Brain microvascular endothelial cell (primary cell): ENCODE measurements around the gene DBI.

Experiments used
- DNase-seq: peaks from one replicate; pipeline ENCODE4 v3.0.0-alpha.2; 2020
- H3K27ac ChIP-seq: fragments of 250-450 bp; sonication (Bioruptor Pico); 2 replicates; pipeline ENCODE4 v1.5.1; 2020; ENCODE audit warnings: mild to moderate bottlenecking, moderate library complexity
- H3K27me3 ChIP-seq: fragments of 250-450 bp; sonication (Bioruptor Pico); replicated peaks from 2 replicates; pipeline ENCODE4 v1.5.1; 2020; ENCODE audit warnings: mild to moderate bottlenecking
- H3K36me3 ChIP-seq: fragments of 250-450 bp; sonication (Bioruptor Pico); replicated peaks from 2 replicates; pipeline ENCODE4 v1.5.1; 2020; ENCODE audit warnings: mild to moderate bottlenecking
- H3K4me3 ChIP-seq: 2 replicates; pipeline ENCODE4 v1.5.1; 2011; ENCODE audit warnings: low read depth, mild to moderate bottlenecking, control low read depth, low read length, moderate library complexity
- CTCF ChIP-seq: IDR thresholded peaks from 2 replicates; pipeline ENCODE4 v1.5.1; 2011; ENCODE audit warnings: low read depth, mild to moderate bottlenecking, moderate library complexity, low read length, control low read depth, inconsistent platforms; ENCODE audit errors: missing control alignments
- in situ Hi-C: cut with HindIII; loops from 2 replicates; pipeline ENCODE4 v1.10.0; 2017; ENCODE audit warnings: low sequenced_read_pairs, low pct_ligation_motif_present

The DBI gene

GRCh38 chr2:119376810-119377209, 10.0 kb downstream of the DBI start:
- no peak overlapping the region for H3K4me3 ChIP-seq
- DNase-seq, result no peak
- H3K36me3 ChIP-seq, result peaks cover 22% of the 10 kb centered on the region
- in situ Hi-C loops, result no loop called here
- H3K27ac ChIP-seq, result no peak overlapping the region
- TF ChIP-seq CTCF, result no peak
- H3K27me3 ChIP-seq, result no peaks in the 10 kb centered on the region

DNA sequence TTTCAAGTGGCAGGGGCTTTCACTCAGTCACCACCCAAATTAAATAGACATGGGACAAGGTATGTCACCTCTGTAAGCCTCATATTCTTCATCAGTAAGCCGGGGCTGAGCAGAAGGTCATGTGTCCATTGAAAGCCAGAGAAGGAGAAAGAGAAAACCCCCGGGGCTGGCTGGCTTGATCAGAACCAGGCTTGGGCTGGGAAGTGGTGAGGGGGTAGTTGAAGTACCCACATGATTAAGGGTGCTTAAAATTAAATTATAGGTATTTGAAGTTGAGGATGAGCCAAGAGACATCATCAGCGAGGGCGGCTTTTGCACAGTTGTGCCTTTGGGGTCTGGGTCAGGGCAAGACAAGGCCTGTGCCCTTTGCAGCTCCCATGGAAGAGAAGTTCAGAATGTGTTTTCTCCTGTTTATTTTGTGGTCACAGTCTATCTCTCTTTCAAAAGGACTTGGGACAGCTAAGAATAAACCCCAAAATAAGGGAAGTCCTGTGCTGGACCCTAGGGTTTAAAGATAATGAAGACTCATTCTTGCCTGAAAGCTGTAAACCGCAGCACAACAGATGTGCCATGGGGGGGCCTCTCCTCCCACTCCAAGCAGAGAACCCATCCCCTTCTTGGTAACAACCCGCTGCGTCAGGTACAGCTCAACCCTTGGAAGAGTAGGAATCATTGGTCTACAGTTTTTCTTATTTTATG, 10.7 kb downstream of the DBI start:
- peaks cover 15% of the 10 kb centered on the region for H3K36me3 ChIP-seq
- no peak for DNase-seq
- no peak overlapping the region for H3K4me3 ChIP-seq
- no peaks in the 10 kb centered on the region for H3K27me3 ChIP-seq
- in situ Hi-C loops, result no loop called here
- no peak overlapping the region for H3K27ac ChIP-seq
- TF ChIP-seq CTCF, result no peak

GRCh38 chr2:119377993-119378345, 11.2 kb downstream of the DBI start:
- Histone ChIP-seq H3K4me3 (no peak overlapping the region), H3K36me3 (peaks cover 10% of the 10 kb centered on the region), H3K27me3 (no peaks in the 10 kb centered on the region), H3K27ac (no peak overlapping the region)
- DNase-seq, result no peak
- in situ Hi-C loops, result no loop called here
- TF ChIP-seq CTCF, result no peak

DNA sequence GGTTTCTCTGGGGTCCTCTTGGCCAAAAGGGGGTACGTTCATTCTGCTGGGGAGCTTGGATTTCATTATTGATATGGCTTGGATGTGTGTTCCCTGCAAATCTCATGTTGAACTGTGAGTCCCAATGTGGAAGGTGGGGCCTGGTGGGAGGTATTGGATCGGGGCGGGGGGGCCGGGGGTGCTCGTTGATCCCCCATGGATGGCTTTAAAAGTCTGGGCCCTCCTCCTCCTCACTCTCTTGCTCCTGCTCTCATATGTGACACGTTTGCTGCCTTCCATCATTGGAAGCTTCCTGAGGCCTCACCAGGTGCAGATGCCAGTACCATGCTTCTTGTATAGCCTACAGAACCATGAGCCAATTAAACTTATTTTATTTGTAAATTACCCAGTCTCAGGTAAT, 11.8 kb downstream of the DBI start:
- H3K27me3 ChIP-seq, result no peaks in the 10 kb centered on the region
- in situ Hi-C loops, result no loop called here
- no peak overlapping the region for H3K4me3 ChIP-seq
- H3K27ac ChIP-seq, result no peak overlapping the region
- no peak for DNase-seq
- TF ChIP-seq CTCF, result no peak
- H3K36me3 ChIP-seq, result peaks cover 6% of the 10 kb centered on the region

DNA sequence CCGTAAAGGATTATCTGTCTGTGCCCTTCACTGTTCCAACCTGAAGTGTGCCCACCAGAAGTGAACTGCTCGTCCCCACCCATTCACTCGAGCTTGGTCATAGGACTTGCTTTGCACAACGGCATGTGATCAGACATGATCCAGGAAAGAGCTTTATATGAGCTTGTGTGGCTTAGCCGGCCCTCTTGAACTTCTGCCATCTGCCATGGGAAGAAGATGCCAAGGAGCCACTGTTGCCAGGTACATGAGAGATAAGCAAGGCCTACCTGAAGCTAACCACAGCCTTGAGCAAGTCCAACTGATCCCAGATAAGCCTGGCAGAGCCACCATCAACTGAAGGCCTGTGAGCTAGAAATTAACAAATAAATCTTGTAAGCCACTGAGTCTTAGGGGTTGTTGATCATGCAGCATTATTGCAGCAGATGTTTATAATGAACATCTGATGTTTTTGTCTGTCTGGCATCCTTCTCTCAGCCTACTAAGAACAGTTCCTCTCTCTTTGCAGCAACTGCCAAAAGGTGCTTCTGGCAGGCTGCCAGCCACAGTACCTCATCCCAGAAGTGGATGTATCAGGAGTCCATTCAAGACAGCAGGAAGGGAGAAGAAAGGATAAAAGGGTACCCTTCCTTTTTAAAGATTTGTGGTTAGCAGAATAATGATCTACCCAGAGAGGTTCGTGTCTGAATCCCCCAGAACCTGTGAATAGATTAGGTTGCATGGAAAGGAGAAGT, 16.8 kb downstream of the DBI start:
- no peaks in the 10 kb centered on the region for H3K36me3 ChIP-seq
- in situ Hi-C loops, result no loop called here
- TF ChIP-seq CTCF, result no peak
- no peak for DNase-seq
- H3K4me3 ChIP-seq, result no peak overlapping the region
- H3K27ac ChIP-seq, result no peak overlapping the region
- H3K27me3 ChIP-seq, result no peaks in the 10 kb centered on the region
